HepG2 (cell line): ENCODE data around the gene AMBRA1. TPM values are rescaled to one million over a fixed set of nuclear protein-coding genes. Genes with fewer than 3 reads are reported as not detected.

ENCODE experiments used
- ATRX ChIP-seq: sonication (generic); formaldehyde crosslinking; IDR thresholded peaks from 2 replicates; pipeline ENCODE4 v1.4.0; 2020; ENCODE audit warnings: missing genetic modification reagents, borderline replicate concordance
- HOXA3 ChIP-seq: sonication (generic); formaldehyde crosslinking; IDR thresholded peaks from 2 replicates; pipeline ENCODE4 v1.5.0; 2020; ENCODE audit warnings: missing genetic modification reagents
- PRDM15 ChIP-seq: sonication (generic); formaldehyde crosslinking; IDR thresholded peaks from 2 replicates; pipeline ENCODE4 v1.4.0; 2020; ENCODE audit warnings: missing genetic modification reagents
- PRDM4 ChIP-seq: sonication (generic); formaldehyde crosslinking; IDR thresholded peaks from 2 replicates; pipeline ENCODE4 v1.9.0; 2021; ENCODE audit warnings: missing genetic modification reagents, borderline replicate concordance
- RBFOX2 ChIP-seq: fragments of 200-400 bp; formaldehyde crosslinking; IDR thresholded peaks from 2 replicates; pipeline ENCODE4 v1.6.1; 2017; ENCODE audit warnings: low read depth, mild to moderate bottlenecking, low read length
- SP4 ChIP-seq: sonication (generic); formaldehyde crosslinking; IDR thresholded peaks from 2 replicates; pipeline ENCODE4 v1.8.1; 2023; ENCODE audit warnings: mild to moderate bottlenecking, missing genetic modification reagents
- STAG1 ChIP-seq: sonication (generic); formaldehyde crosslinking; IDR thresholded peaks from 2 replicates; pipeline ENCODE4 v1.4.0; 2020; ENCODE audit warnings: missing genetic modification reagents
- TBX2 ChIP-seq: sonication (generic); formaldehyde crosslinking; IDR thresholded peaks from 2 replicates; pipeline ENCODE4 v1.5.0; 2020; ENCODE audit warnings: missing genetic modification reagents, mild to moderate bottlenecking, borderline replicate concordance
- TFDP1 ChIP-seq: IDR thresholded peaks from 2 replicates; pipeline ENCODE4 v1.6.1; 2016; ENCODE audit warnings: missing compliant biosample characterization, missing genetic modification reagents, borderline replicate concordance
- ZBTB10 ChIP-seq: sonication (generic); formaldehyde crosslinking; IDR thresholded peaks from 2 replicates; pipeline ENCODE4 v1.4.0; 2020; ENCODE audit warnings: missing genetic modification reagents, borderline replicate concordance
- ZBTB2 ChIP-seq: sonication (generic); formaldehyde crosslinking; IDR thresholded peaks from 2 replicates; pipeline ENCODE4 v1.8.0; 2022; ENCODE audit warnings: low read depth, missing genetic modification reagents
- ZNF224 ChIP-seq: sonication (generic); formaldehyde crosslinking; IDR thresholded peaks from 2 replicates; pipeline ENCODE4 v1.5.0; 2020; ENCODE audit warnings: mild to moderate bottlenecking, missing genetic modification reagents
- ZNF496 ChIP-seq: sonication (generic); formaldehyde crosslinking; IDR thresholded peaks from 2 replicates; pipeline ENCODE4 v1.8.1; 2023; ENCODE audit warnings: mild to moderate bottlenecking, moderate library complexity, missing genetic modification reagents; ENCODE audit not compliant: insufficient replicate concordance
- ZNF639 ChIP-seq: conservative IDR thresholded peaks from 2 replicates; pipeline ENCODE4 v1.6.1; 2018; ENCODE audit warnings: missing genetic modification reagents
- polyA plus RNA-seq, 8 experiments: library from polyadenylated mRNA; depleted of rRNA in 3 of 8; stranded (reverse) in 7 of 8; unstranded in 1 of 8; fragments of >200 nt; fragmentation: Illumina TruSeq in 4 of 8; extraction: Trizol in 4 of 8; gene quantifications; 2 replicates each; pipeline versions ENCODE4 v1.2.1 to v1.2.3, GENCODE V29; 2011 to 2016; ENCODE audit warnings: low read depth in 4 of 8, missing spikeins in 1 of 8, mixed read lengths in 1 of 8; ENCODE audit not compliant: insufficient read depth in 1 of 8
- total RNA-seq, 5 experiments: library from RNA; depleted of rRNA; stranded (reverse); fragments of >200 nt; fragmentation: Illumina TruSeq; extraction: Trizol; gene quantifications; 2 replicates each; pipeline ENCODE4 v1.2.3, GENCODE V29; 2016; ENCODE audit warnings: low read depth in 1 of 5

The AMBRA1 gene
- total and polyA plus RNA-seq, 2 of the 13 experiments (the other 11 are each of a cell fraction or from before 2014, with no cell fraction given): 15.7 to 26.0 TPM

GRCh38 chr11:46346886-46347636, 246.8 kb downstream of the AMBRA1 start, which contains the start of gene DGKZ (continued):
- TF ChIP-seq PRDM15 (peak; percentile 78), ZNF496 (CRISPR knock-in tag) (no peak), ZBTB10 (CRISPR knock-in tag) (no peak), ZNF224 (no peak), TFDP1 (CRISPR knock-in tag) (peak; percentile 33; the same call in 1 of the 2 replicates), SP4 (peak; percentile 98), HOXA3 (CRISPR knock-in tag) (peak; percentile 77; the same call in 1 of the 2 replicates), ZNF639 (peak; percentile 68; the same call in 1 of the 2 replicates), ZBTB2 (CRISPR knock-in tag) (peak; percentile 94), TBX2 (CRISPR knock-in tag) (0 out of 2 replicates have a peak, but pooled peaks have one; percentile 39), STAG1 (CRISPR knock-in tag) (peak; percentile 40), ATRX (CRISPR knock-in tag) (no peak), PRDM4 (no peak), RBFOX2 (0 out of 2 replicates have a peak, but pooled peaks have one; percentile 55)
